HepG2 (cell line): ENCODE results near the gene ZNFX1. TPM values are rescaled to one million over a fixed set of nuclear protein-coding genes. Genes with fewer than 3 reads are reported as not detected.

ENCODE experiments used
- DRAP1 ChIP-seq: IDR thresholded peaks from 2 replicates; pipeline ENCODE4 v1.6.1; 2016; ENCODE audit warnings: missing genetic modification reagents, missing compliant biosample characterization
- HMGXB3 ChIP-seq: sonication (generic); formaldehyde crosslinking; IDR thresholded peaks from 2 replicates; pipeline ENCODE4 v1.4.0; 2020; ENCODE audit warnings: missing genetic modification reagents, borderline replicate concordance
- IRX3 ChIP-seq: sonication (generic); formaldehyde crosslinking; IDR thresholded peaks from 2 replicates; pipeline ENCODE4 v1.8.1; 2023; ENCODE audit warnings: mild to moderate bottlenecking, low read depth, missing genetic modification reagents, borderline replicate concordance
- LCORL ChIP-seq, 2 experiments: fragments of 450-650 bp in 1 of 2; sonication (generic) in 1 of 2; formaldehyde crosslinking in 1 of 2; IDR thresholded peaks; 2 replicates each; pipeline versions ENCODE4 v1.5.0 to v1.6.1; 2017 to 2020; ENCODE audit warnings: antibody characterized with exemption in 1 of 2, missing genetic modification reagents in 1 of 2
- MXD4 ChIP-seq: IDR thresholded peaks from 2 replicates; pipeline ENCODE4 v1.6.1; 2016; ENCODE audit warnings: mild to moderate bottlenecking, missing biosample characterization, missing genetic modification reagents
- NCOA1 ChIP-seq: sonication (generic); formaldehyde crosslinking; IDR thresholded peaks from 2 replicates; pipeline ENCODE4 v1.9.0; 2021; ENCODE audit warnings: missing genetic modification reagents
- NFE2L1 ChIP-seq: sonication (generic); formaldehyde crosslinking; IDR thresholded peaks from 2 replicates; pipeline ENCODE4 v1.4.0; 2020; ENCODE audit warnings: missing genetic modification reagents, mild to moderate bottlenecking, borderline replicate concordance
- PAWR ChIP-seq: sonication (generic); formaldehyde crosslinking; IDR thresholded peaks from 2 replicates; pipeline ENCODE4 v1.4.0; 2020; ENCODE audit warnings: missing genetic modification reagents, mild to moderate bottlenecking, borderline replicate concordance
- TMF1 ChIP-seq: sonication (generic); formaldehyde crosslinking; IDR thresholded peaks from 2 replicates; pipeline ENCODE4 v1.8.1; 2022; ENCODE audit warnings: low read depth, missing genetic modification reagents
- ZBTB43 ChIP-seq: sonication (generic); formaldehyde crosslinking; conservative IDR thresholded peaks from 2 replicates; pipeline ENCODE4 v1.4.0; 2020; ENCODE audit warnings: missing genetic modification reagents
- ZNF333 ChIP-seq: sonication (generic); formaldehyde crosslinking; IDR thresholded peaks from 2 replicates; pipeline ENCODE4 v1.4.0; 2020; ENCODE audit warnings: mild to moderate bottlenecking, missing genetic modification reagents, borderline replicate concordance
- ZNF557 ChIP-seq: sonication (generic); formaldehyde crosslinking; IDR thresholded peaks from 2 replicates; pipeline ENCODE4 v1.4.0; 2020; ENCODE audit warnings: missing genetic modification reagents
- ZNF790 ChIP-seq: sonication (generic); formaldehyde crosslinking; IDR thresholded peaks from 2 replicates; pipeline ENCODE4 v1.8.0; 2022; ENCODE audit warnings: missing genetic modification reagents, mild to moderate bottlenecking, borderline replicate concordance
- polyA plus RNA-seq, 8 experiments: library from polyadenylated mRNA; depleted of rRNA in 3 of 8; stranded (reverse) in 7 of 8; unstranded in 1 of 8; fragments of >200 nt; fragmentation: Illumina TruSeq in 4 of 8; extraction: Trizol in 4 of 8; gene quantifications; 2 replicates each; pipeline versions ENCODE4 v1.2.1 to v1.2.3, GENCODE V29; 2011 to 2016; ENCODE audit warnings: low read depth in 4 of 8, missing spikeins in 1 of 8, mixed read lengths in 1 of 8; ENCODE audit not compliant: insufficient read depth in 1 of 8
- total RNA-seq, 5 experiments: library from RNA; depleted of rRNA; stranded (reverse); fragments of >200 nt; fragmentation: Illumina TruSeq; extraction: Trizol; gene quantifications; 2 replicates each; pipeline ENCODE4 v1.2.3, GENCODE V29; 2016; ENCODE audit warnings: low read depth in 1 of 5
- TF ChIP-seq, protein P1 (sequence below): IDR thresholded peaks from 2 replicates; pipeline ENCODE4 v1.6.1; 2016; ENCODE audit warnings: mild to moderate bottlenecking, missing biosample characterization, missing genetic modification reagents
- TF ChIP-seq, protein P2 (sequence below): sonication (generic); formaldehyde crosslinking; IDR thresholded peaks from 2 replicates; pipeline ENCODE4 v1.5.1; 2020; ENCODE audit warnings: missing genetic modification reagents, mild to moderate bottlenecking, borderline replicate concordance
- TF ChIP-seq, protein P3 (sequence below): sonication (generic); formaldehyde crosslinking; IDR thresholded peaks from 2 replicates; pipeline ENCODE4 v1.4.0; 2020; ENCODE audit warnings: mild to moderate bottlenecking, missing genetic modification reagents

The ZNFX1 gene
- total and polyA plus RNA-seq, 2 of the 13 experiments (the other 11 are each of a cell fraction or from before 2014, with no cell fraction given): 2.9 to 11.1 TPM

DNA sequence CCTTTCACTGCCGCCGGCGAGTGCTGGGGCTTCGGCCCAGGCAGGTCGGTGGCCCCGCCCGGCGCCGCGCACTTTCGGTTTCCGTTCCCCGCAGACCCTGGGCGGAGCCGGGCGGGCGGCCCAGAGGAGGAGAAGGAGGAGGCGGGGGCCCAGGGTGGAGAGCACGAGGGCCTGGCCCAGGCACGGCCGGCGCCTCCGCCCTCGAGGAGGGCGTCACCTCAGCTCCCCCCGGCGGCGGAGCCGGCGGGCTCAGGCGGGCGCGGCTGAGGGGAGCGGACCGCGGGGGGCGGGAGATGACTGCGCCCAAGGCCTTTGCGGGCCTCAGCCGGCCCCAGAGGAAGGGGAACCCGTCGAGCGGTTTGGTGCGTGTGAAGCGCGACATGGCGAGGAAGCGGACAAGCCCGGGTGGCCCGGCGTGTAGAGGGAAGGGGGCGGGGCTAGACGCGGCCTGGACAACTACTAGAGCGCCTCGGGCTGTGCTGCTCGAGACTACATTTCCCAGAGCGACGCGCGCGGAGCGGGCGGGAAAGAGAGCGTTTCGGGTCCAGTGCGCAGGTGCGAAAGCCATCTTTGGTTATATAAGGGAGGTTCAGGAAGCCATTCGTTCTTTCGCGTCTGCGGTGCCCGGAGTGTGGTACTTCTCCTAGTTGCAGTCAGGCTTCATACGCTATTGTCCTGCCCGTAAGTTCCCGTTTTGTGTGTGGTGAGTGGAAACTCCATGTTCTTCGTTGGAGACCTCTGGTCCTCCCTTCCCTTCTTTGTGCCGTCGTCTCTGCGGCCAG, at the start of gene ZNFX1 (continued):
- TF ChIP-seq, protein P1, sequence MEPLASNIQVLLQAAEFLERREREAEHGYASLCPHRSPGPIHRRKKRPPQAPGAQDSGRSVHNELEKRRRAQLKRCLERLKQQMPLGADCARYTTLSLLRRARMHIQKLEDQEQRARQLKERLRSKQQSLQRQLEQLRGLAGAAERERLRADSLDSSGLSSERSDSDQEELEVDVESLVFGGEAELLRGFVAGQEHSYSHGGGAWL: peak; percentile 99
- TF ChIP-seq PAWR (CRISPR knock-in tag) (0 out of 2 replicates have a peak, but pooled peaks have one; percentile 83), MXD4 (CRISPR knock-in tag) (peak; percentile 98), TMF1 (CRISPR knock-in tag) (peak; percentile 89), LCORL (IDR thresholded peaks at IDR 0.05) (peak; percentile 45), LCORL (CRISPR knock-in tag; IDR thresholded peaks at IDR 0.05) (peak; percentile 57), NFE2L1 (CRISPR knock-in tag) (0 out of 2 replicates have a peak, but pooled peaks have one; percentile 9), DRAP1 (CRISPR knock-in tag) (peak; percentile 100), ZBTB43 (CRISPR knock-in tag) (peak; percentile 95), ZNF557 (CRISPR knock-in tag) (peak; percentile 96; the same call in 1 of the 2 replicates), HMGXB3 (CRISPR knock-in tag) (peak; percentile 93), IRX3 (CRISPR knock-in tag) (peak; percentile 94), ZNF790 (CRISPR knock-in tag) (peak; percentile 94), NCOA1 (CRISPR knock-in tag) (no peak), ZNF333 (CRISPR knock-in tag) (peak; percentile 75; the same call in 1 of the 2 replicates)
- TF ChIP-seq, protein P2, sequence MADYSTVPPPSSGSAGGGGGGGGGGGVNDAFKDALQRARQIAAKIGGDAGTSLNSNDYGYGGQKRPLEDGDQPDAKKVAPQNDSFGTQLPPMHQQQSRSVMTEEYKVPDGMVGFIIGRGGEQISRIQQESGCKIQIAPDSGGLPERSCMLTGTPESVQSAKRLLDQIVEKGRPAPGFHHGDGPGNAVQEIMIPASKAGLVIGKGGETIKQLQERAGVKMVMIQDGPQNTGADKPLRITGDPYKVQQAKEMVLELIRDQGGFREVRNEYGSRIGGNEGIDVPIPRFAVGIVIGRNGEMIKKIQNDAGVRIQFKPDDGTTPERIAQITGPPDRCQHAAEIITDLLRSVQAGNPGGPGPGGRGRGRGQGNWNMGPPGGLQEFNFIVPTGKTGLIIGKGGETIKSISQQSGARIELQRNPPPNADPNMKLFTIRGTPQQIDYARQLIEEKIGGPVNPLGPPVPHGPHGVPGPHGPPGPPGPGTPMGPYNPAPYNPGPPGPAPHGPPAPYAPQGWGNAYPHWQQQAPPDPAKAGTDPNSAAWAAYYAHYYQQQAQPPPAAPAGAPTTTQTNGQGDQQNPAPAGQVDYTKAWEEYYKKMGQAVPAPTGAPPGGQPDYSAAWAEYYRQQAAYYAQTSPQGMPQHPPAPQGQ (CRISPR knock-in tag): no peak; the same call in 1 of the 2 replicates
- TF ChIP-seq, protein P3, sequence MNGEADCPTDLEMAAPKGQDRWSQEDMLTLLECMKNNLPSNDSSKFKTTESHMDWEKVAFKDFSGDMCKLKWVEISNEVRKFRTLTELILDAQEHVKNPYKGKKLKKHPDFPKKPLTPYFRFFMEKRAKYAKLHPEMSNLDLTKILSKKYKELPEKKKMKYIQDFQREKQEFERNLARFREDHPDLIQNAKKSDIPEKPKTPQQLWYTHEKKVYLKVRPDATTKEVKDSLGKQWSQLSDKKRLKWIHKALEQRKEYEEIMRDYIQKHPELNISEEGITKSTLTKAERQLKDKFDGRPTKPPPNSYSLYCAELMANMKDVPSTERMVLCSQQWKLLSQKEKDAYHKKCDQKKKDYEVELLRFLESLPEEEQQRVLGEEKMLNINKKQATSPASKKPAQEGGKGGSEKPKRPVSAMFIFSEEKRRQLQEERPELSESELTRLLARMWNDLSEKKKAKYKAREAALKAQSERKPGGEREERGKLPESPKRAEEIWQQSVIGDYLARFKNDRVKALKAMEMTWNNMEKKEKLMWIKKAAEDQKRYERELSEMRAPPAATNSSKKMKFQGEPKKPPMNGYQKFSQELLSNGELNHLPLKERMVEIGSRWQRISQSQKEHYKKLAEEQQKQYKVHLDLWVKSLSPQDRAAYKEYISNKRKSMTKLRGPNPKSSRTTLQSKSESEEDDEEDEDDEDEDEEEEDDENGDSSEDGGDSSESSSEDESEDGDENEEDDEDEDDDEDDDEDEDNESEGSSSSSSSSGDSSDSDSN: peak; percentile 93; the same call in 1 of the 2 replicates
